HL-60 (cell line): ENCODE measurements around the gene PLA2G6.
"Not testable (repeated sequence)": the region's sequence is repeated elsewhere in the genome, so short reads cannot be mapped to it uniquely, and the experiment has no call there.

Source experiments
- DNase-seq, 2 experiments: peaks; one replicate each; pipeline ENCODE4 v3.0.0-alpha.2; 2010 to 2020; ENCODE audit warnings: low read depth in 1 of 2, low spot score in 1 of 2
- H3K27ac ChIP-seq: fragments of 250-450 bp; sonication (Bioruptor Pico); replicated peaks from 2 replicates; pipeline ENCODE4 v1.5.1; 2020; ENCODE audit warnings: mild to moderate bottlenecking, moderate library complexity
- H3K27me3 ChIP-seq: fragments of 250-450 bp; sonication (Bioruptor Pico); 2 replicates; pipeline ENCODE4 v1.5.1; 2021; ENCODE audit warnings: mild to moderate bottlenecking, moderate library complexity; ENCODE audit not compliant: insufficient read depth, poor library complexity, severe bottlenecking
- H3K4me3 ChIP-seq: replicated peaks from 2 replicates; pipeline ENCODE4 v1.5.1; 2011; ENCODE audit warnings: mild to moderate bottlenecking, control low read depth, low read length; ENCODE audit not compliant: insufficient read depth
- CTCF ChIP-seq: IDR thresholded peaks from one replicate; pipeline ENCODE4 v1.5.1; 2011; ENCODE audit warnings: low read length, control low read depth, inconsistent platforms; ENCODE audit not compliant: insufficient read depth
- GABPA ChIP-seq: IDR thresholded peaks from 2 replicates; pipeline ENCODE4 v1.6.1; 2012; ENCODE audit warnings: low read depth
- POLR2AphosphoS5 ChIP-seq: IDR thresholded peaks from 2 replicates; pipeline ENCODE4 v1.6.1; 2012; ENCODE audit warnings: low read depth
- REST ChIP-seq: IDR thresholded peaks from 2 replicates; pipeline ENCODE4 v1.6.1; 2012; ENCODE audit warnings: low read depth; ENCODE audit not compliant: insufficient replicate concordance
- SPI1 ChIP-seq: IDR thresholded peaks from 2 replicates; pipeline ENCODE4 v1.6.1; 2012; ENCODE audit warnings: low read depth, mild to moderate bottlenecking, borderline replicate concordance

Gene PLA2G6

GRCh38 chr22:38081636-38081940, 100.0 kb downstream of the PLA2G6 start:
- no peak overlapping the region; the same call in 1 of the 2 replicates for H3K4me3 ChIP-seq
- DNase-seq = no peak

GRCh38 chr22:38080850-38081635, 100.6 kb downstream of the PLA2G6 start:
- Histone ChIP-seq H3K4me3 (no peak overlapping the region; the same call in none of the 2 replicates), H3K27ac (no peak overlapping the region), H3K27me3 (peaks cover 33% of the 10 kb centered on the region)
- TF ChIP-seq POLR2AphosphoS5 (no peak), CTCF (no peak), REST (no peak), SPI1 (no peak), GABPA (no peak)
- peak; percentile 17 to 22 for DNase-seq

More at GRCh38 chr22:38081636-38081940, 100.0 kb downstream of the PLA2G6 start:
- no peak for TF ChIP-seq SPI1
- no peak overlapping the region for H3K27ac ChIP-seq
- peaks cover 33% of the 10 kb centered on the region for H3K27me3 ChIP-seq

- TF ChIP-seq CTCF = no peak
- Histone ChIP-seq H3K27ac (no peak overlapping the region), H3K27me3 (peaks cover 33% of the 10 kb centered on the region), H3K4me3 (no peak overlapping the region)
- no peak for DNase-seq
Measured at GRCh38 chr22:38080474-38080849, 101.2 kb downstream of the PLA2G6 start.

GRCh38 chr22:38079804-38080203, 101.8 kb downstream of the PLA2G6 start:
- no peak for DNase-seq
- TF ChIP-seq GABPA = no peak
- no peak for TF ChIP-seq POLR2AphosphoS5
- no peak for TF ChIP-seq CTCF
- TF ChIP-seq REST = no peak
- TF ChIP-seq SPI1 = no peak
- H3K4me3 ChIP-seq = no peak overlapping the region
- no peak overlapping the region for H3K27ac ChIP-seq
- H3K27me3 ChIP-seq = peaks cover 32% of the 10 kb centered on the region

- DNase-seq, H3K27ac ChIP-seq, H3K4me3 ChIP-seq: not testable (repeated sequence)
- H3K27me3 ChIP-seq = peaks cover 31% of the 10 kb centered on the region
Measured at GRCh38 chr22:38079208-38079607, 102.4 kb downstream of the PLA2G6 start.
